Measurements from ENCODE around the gene HSD17B3. TPM values are rescaled to one million over a fixed set of nuclear protein-coding genes. Genes with fewer than 3 reads are reported as not detected.

Gene HSD17B3
- total RNA-seq, 1 donor from 2014 or later, result not detected

DNA sequence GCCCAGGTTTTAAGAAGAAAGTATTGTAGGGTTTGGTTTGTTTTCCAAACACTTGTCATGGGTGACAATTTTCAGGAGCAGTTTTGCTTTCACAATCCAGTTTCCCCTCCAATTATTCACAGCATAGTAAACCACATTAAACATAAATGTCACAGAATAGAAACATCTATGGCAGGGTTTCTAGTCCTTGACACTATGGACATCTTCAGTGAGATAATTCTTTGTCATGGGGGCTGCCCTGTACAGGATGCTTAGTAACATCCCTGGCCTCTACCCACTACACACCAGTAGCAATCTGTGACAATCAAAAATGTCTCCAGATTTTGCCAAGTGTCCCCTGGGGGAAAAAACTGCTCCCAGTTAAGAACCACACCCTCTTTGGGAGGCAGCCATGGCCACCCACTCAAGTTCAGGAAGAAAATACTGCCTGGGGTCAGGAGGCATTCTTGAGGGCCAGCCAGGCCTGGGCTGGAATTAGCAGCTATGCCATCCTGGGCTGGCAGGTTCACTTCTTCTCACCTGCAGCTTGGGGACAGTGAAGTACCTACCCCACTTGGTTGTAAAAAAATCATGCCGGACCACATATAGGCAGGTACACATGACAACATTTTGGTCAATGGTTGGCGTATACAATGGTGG, 116.3 kb downstream of the HSD17B3 start:
- no peaks in the 10 kb centered on the region for H3K36me3 Mint-ChIP-seq
- peaks cover 3% of the 10 kb centered on the region for H3K27me3 Mint-ChIP-seq
- H3K4me3 Mint-ChIP-seq, result no peak overlapping the region
- no peak for DNase-seq (ENCODE audit: extremely low spot score, unreplicated experiment)
- peaks cover 18% of the 10 kb centered on the region for H3K4me1 Mint-ChIP-seq (ENCODE audit: unreplicated experiment)
- TF ChIP-seq CTCF (conservative IDR thresholded peaks at IDR 0.05), result no peak
- H3K9me3 Mint-ChIP-seq, result peaks cover 11% of the 10 kb centered on the region
- H3K27ac Mint-ChIP-seq, result peak overlapping the region; percentile 78

Other genes starting within 250 kb of the HSD17B3 start
- gene SLC35D2, start 81.5 kb upstream of the HSD17B3 start, total RNA-seq (ENCODE audit: low replicate concordance), result 25.7 and 40.5 TPM in 2 replicates
- 4.3 and 7.2 TPM in 2 replicates for gene ZNF367, start 116.2 kb upstream of the HSD17B3 start, total RNA-seq (ENCODE audit: low replicate concordance)
- 10.1 and 19.4 TPM in 2 replicates for gene HABP4, start 148.0 kb upstream of the HSD17B3 start, total RNA-seq (ENCODE audit: low replicate concordance)